ENCODE measurements around the gene TSHZ1.

- TF ChIP-seq CTCF (conservative IDR thresholded peaks at IDR 0.05) (no peak), ZFX (IDR thresholded peaks at IDR 0.05) (no peak)
These were observed 16.3 kb downstream of the TSHZ1 start for GRCh38 chr18:75226956-75227316.
